HG03025 (cell line): ENCODE measurements around the gene CYBC1.

Source experiments
- ATAC-seq: cut with Tn5 transposase; IDR thresholded peaks from one replicate; pipeline ENCODE4 v1.9.1; 2021; ENCODE audit warnings: mild to moderate bottlenecking, moderate library complexity; ENCODE audit not compliant: unreplicated experiment, low FRiP score

Gene CYBC1

DNA sequence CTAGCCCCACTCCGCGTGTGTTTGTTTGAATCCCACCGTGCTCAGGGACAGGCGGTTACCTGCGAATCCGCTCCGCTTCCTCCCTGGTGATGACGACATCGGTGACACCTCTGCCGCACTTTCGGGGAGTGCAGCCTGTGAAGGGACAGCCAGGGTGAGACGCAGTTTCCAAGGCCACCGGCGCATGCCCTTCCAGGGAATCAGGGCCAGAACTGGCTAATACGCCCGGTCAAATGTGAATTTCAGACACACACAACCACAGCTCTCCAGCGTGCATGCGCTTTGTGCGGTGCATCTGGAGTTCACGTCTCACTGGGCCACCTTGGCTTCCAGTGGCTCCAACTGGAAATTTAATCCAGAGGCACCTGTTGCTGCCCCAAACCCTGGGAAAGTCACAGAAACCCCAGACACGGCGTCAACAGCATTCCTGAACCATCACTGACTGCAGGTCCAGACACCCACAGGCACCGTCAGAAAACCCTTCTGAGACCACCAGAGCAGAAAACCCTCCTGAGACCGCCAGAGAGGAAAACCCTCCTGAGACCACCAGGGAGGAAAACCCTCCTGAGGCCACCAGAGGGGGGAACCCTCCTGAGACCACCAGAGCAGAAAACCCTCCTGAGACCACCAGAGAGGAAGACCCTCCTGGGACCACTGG is 39.0 kb downstream of the CYBC1 start:
- no peak for ATAC-seq

DNA sequence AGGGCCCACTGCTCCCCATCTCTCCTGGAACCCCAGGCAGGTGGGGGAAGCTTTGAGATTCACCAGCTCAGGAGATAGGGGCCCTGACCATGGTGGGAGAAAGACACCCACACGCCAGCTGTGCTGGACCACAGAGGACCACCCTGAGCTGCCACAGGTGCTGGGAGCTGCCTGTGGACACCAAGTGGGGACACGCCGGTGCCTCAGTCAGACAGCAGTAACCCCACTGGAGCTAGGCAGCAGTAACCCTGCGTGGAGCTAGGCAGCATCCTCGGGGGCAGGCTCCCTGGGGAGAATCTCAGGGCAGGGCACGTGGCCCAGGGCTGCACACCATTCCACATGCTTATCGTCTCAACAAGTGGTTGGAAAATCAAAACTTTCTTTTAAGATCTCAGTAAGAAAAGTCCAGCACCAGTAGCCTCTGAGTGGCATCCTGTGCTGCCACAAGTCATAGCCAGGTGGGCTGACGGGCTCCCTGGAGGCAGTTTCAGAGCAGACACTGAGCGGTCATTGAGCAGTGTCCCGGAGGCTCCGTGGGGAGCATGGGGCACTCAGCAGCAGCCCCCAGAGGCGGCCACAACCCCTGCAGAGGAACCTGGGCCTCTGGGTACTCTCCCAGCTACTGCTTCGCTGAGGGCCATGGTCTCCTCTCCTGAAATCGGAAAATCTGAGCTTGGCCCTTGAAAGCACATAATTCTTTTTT is 40.4 kb downstream of the CYBC1 start:
- no peak for ATAC-seq

DNA sequence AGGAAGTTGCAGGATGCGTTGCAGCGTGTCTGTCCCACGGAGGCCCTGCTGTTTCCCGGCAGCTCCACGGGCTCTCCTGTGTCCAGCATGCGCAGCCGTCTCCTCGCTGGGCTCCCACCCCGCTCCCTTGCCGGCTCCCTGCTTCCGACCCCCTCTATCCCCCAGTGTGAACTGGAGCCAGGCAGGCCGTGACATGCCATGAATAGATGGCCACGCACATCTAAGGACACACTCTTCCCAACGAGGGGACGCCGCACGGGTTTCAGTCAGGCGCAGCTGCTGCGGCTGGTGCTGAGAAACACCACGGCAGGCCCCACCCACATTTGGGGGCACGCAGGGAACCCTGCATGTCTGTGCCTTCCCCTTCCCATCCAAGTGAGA is 41.6 kb downstream of the CYBC1 start:
- no peak for ATAC-seq

DNA sequence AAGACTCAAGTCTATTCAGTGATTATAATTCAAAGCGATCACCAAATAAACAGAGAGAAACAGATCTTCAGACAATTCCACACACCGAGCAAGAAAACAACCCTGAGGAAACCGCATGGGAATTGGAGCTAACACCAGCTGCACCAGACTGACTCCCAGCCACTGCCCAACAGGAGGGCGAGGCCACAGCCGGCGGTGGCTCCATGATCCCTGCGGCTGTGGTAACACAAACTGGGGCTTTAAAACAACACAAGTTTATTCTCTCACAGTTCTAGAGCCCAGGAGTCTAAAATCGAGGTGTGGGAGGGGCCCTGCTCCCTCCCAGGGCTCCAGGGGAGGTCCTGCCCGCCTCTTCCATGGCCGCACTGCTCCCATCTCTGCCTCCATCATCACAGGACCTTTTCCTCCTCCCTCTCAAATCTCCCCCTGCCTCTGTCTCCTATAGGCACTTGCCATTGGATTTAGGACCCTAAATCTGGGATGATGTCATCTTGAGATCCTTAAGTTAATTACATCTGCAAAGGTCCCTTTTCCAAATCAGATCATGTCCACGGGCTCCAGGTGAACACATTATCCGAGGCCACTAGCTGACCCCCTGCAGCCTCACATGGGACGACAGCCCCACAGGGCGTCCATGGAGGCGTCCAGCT is 42.1 kb downstream of the CYBC1 start:
- no peak for ATAC-seq

DNA sequence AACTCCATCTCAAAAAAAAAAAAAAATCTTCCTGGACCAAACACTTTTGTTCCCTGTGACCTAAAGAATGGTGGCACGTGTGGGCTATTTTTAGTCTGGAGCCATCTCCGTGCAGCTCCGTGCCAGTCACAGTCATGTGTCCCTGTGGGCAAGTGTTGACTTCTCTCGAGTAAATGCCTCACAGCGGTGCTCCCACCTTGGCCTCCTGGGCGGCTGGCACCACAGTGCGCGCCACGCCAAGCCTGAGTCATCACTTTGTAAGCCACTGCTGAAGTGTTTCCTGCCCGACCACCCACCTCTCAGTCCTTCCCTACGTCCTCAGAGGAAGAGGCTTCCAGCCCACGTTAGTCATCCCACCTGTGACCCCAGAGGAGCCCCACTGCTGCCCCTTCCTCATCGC is 43.3 kb downstream of the CYBC1 start:
- ATAC-seq: no peak

DNA sequence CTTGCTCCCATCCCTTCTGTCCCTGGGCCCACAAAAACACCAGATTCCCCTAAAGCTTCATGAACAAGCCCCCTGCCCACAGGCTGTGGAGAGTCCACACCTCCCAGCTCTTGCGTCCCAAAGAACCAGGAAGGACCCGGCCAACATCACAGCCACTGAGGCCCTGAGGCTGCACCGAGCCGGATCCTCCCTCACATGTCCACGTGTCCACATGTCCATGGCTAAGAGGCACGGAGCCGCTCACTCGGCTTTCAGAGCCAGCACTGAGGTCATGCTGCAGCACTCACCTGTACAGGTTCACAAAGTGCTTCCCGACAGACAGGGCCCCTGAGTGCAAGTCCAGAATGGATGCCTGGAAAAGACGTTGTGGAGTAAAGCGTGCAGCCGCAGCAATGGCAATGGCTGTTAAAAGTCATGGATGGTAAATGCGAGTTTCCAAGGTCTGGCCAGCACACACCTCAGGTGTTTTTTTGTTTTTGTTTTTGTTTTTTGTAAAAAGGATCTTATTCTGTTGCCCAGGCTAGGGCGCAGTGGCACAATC is 44.4 kb downstream of the CYBC1 start:
- no peak for ATAC-seq

DNA sequence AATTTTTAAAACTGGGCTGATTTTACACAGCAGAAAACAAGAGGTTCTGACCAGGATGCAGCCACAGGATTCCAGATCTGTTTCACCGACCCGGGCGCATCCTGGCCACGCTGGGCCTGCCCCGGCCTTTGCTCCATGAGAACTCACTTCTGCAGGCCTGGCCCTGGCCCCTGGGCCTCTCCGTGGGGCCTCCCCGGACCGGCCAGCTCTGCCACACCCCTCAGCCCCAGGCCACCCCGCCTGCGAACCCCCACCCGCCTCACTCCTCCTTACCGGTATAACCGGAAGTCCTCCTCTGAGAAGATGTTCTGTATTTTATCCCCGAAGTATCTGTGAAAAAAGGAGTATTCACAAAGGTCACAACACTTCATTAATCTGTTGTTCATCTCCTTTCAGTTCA is 45.5 kb downstream of the CYBC1 start:
- ATAC-seq: no peak

DNA sequence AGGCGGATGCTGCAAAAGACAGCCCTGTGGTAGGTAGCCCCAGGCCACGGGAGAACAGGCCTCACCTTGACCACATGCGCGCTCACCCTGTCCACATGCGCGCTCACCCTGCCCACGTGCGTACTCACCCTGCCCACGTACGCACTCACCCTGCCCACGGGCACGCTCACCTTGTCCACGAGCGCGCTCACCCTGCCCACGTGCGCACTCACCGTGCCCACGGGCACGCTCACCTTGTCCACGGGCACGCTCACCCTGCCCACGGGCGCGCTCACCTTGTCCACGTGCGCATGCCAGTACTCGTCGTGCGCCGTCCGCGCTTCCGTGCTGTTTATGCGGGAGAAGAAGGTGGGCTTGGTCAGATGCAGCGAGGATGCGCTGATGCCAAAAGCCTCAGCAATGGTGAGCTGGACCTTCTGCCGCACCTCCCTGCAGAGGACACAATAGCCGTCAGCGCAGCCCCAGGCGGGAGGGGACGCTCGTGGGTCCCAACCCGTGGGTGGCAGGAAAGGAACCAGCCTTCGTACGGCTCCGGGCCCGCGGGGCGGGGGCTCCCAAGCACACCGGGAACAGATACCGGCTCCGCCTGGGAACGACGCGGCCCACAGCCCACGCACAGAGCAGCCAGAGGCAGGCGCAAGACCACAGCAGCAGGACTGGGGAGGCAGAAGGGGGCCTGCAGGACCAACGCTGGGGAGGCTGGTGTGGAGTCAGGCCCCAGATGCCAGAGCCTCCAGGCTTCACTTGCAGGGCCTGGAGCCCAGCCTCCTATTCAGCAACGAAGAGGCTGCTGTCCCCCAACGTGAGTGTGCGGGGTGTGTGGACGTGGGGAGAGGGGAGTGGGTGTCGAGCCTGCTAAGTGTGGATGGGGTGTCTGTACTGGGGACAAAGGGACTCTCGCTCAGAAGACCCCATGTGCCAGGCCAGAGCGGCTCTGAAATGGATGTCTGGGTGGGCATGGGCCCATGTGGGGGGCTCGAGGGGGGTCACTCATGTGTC is 46.6 kb downstream of the CYBC1 start:
- no peak for ATAC-seq

DNA sequence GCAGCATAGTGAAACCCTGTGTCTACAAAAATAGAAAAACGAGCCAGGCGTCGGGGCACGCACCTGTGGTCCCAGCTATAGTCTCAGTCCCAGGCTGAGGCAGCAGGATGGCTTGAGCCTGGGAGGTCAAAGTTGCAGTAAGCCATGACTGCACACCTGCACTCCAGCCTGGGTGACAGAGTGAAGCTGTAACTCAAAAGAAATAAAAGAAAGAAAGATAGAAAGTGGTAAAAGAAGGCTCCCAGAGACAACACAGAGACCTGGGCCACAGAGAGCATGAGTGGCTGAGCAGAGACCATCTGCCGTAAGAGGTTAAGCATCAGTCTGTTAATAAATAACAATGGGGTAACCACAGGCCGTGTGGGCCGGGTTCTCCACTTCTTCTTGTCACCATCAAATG is 47.7 kb downstream of the CYBC1 start:
- no peak for ATAC-seq

DNA sequence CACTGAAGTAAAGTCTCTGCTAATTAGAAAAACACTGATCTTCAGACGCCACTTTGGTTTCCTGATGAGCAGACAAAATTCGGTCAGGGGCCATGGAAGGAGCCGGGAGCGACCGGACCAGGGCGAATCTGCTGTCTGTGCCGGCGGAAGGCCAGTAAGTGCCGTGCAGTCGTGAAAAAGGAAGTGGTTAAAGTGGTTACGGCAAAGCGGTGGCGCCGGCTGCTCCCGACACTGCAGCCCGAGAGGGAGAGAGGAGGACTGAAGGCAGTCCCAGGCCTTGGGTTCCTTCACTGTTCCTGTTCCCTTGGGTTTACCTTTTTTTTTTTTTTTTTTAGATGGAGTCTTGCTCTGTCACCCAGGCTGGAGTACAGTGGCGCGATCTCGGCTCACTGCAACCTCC is 49.7 kb downstream of the CYBC1 start:
- no peak for ATAC-seq

DNA sequence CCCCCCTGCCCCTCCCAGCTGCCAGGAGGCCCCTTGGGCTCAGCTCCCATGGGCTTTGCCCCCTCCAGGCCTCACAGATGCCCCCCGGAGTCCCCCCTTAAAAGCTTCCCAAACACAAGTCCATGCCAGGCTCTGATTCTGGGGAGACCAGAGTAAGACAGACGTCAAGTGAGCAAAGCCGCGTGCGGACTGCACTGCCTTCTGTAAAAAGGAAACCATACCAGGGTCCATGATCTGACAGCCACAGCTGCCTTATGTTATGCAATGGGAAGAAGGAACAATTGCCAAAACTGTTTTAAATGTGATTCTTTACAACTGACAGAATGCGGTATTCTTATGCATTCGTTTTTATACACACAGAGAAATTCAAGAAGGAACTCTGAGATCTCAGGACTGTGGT is 50.3 kb downstream of the CYBC1 start:
- no peak for ATAC-seq

DNA sequence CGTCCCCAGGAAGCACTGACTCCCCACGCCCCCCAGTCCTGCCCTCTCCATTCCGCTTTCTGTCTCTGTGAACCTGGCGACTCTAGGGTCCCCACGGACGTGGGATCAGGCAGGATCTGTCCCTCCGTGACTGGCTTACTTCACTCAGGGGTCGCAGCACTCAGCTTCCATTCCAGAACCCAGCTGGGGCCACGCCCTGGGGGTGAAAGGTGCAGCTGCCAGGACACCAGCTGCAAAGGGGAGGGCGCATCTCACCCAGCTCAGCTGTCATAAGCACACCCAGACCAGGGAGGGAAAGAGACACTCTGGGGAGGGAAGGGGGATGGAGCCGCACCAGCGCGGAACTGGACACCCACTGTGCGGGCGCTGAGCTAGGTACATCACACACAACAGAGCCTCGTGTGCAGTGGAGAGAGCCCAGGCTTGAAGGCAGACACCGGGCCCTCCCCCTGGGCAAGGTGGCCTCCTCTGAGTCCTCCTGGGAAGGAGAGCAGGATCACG is 50.9 kb downstream of the CYBC1 start:
- ATAC-seq: no peak

DNA sequence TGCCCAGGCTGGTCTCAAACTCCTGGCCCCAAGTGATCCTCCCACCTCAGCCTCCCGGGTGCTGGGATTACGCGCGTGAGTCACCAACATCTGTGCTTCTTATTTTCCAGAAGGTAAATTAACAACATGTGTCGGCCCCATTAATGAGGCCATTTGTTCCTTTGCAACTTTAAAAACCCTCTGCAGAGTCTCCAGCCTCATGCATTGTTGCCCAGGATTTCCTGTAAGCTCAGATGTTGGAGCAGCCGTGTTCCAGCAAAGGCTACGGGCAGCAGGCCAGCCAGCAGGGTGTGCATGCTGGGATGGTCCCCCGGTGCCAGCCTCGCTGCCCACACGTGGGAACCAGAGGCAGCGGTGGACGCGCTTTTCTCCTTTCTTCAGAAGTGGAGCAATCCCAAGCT is 51.5 kb downstream of the CYBC1 start:
- ATAC-seq: no peak

DNA sequence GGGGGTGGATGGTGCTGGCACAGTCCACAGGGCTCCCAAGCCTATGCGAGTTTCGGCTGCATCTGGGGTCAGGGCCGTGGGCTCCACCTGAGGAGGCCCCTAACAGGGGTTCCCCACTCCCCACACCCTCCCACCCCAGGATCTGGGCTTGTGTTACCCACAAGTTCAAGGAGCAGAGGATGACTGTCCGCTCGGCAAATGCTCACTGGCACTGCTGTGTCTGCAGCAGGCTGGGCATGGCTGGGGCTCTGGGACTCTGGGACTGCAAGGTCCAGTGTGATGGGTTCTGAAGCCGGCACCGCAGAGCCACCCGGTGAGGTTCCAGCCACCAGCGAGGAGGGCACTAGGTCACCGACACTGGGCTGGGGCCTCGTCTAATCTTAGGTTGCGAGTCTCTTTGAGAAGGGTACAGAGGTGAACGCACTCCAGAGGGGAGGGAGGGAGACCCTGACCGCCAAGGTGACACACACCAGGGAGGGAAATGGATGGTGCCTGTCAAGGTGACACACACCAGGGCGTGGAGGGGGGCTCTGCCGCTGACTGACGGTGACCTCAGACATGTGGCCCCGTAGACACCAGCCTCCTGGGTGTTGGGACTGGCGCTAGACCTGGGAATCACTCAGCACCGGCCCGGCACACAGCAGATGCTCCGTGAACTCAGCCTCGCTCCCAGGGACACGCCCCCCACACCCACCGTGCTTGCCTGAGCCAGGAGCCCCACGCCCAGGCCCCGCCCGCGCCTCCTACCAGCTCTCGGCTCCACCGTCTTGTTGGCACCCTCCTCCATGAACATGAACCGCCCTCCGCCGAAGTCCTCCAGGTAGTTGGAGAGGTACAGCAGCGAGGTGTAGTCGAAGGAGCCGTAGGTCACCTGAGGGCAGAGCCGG is 52.9 kb downstream of the CYBC1 start:
- no peak for ATAC-seq

DNA sequence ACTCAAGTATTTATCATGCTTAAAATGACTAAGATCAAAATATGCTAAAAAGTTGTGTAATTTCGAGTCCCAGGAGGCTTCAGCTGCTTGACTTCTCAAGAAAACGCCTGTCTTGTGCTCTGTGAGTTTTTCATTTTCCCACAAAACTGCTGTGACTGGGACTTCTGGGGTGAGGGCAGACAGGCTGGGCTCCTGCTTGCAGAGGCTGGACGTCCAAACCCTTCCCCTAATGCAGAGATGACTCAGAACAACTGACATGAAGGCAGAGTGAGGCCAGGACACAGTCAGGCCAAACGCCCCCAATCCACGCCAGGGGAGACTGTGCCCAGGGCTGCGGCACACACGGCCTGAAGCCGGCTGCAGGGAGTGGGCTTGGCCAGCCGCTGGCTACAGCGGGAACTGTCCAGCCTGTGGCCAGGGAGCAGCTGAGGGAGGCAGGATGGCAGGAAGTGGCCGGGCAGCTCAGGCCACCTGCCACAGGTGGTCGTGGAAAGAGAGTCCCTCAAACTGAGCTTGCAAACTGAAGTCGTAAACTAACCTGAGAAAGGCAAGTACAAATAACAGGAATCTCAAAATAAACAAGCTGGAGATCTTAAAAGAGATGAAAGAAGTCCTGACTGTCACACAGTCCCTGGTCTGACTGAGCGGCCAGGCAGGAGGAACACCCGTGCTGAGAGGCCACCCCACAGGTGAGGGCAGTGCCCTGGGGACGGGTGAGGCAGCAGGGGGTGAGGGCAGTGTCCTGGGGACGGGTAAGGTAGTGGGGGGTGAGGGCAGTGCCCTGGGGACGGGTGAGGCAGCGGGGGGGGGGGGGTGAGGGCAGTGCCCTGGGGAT is 53.7 kb downstream of the CYBC1 start:
- no peak for ATAC-seq

DNA sequence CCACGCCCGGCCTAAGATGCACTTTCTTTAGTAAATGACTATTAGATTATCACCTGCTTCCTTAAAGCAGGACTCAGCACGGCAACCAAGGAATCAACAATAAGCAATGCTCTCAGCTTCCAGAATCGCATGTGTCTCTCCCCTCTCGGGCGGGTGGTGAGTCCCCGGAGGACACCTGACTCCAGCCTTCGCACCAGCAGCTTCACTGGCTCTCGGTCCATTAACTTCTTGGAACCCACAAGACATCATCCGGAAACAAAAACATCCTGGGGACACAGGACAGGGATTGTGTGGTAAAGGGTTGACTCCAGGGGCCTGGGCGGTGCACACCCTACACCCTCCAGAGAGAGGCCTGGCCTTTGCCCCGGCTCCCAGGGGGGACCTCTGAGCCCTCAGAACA is 56.3 kb downstream of the CYBC1 start:
- no peak for ATAC-seq

DNA sequence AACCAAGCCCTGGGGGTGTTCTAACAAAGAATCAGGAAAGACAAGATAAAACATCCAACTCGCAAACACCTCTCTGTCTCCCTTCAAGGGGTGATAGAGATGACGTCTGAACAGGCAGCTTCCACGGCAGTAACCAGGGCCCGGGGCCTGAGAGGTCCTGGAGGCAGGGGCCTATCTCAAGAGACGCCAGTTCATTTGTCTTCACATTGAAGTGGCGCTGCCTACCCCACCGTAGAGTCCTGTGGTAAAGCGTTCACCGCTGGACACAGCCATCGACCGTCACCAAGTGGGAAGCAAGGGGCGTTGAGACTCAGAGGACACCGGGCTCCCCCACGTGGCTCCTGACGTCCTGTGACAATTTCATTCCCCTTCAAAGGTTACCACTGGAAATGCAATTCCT is 57.6 kb downstream of the CYBC1 start:
- no peak for ATAC-seq
